Measurements from ENCODE around the gene ZSWIM1.

GRCh38 chr20:45890077-45890984 is 9.3 kb downstream of the ZSWIM1 start:
- TF ChIP-seq POLR2A (IDR thresholded peaks at IDR 0.05) = no peak
- peak; percentile 25 to 49 for TF ChIP-seq CTCF (IDR thresholded peaks at IDR 0.05)

Measured in suprapubic skin (tissue), 3 donors.